IMR-90 (cell line): ENCODE results near the gene ZNF888. TPM values are rescaled to one million over a fixed set of nuclear protein-coding genes. Genes with fewer than 3 reads are reported as not detected.
A peak's percentile ranks its signal among the peaks of the same experiment; 100 is the strongest.

ENCODE experiments used
- ATAC-seq: fragments of 200-7000 bp; cut with Tn5 transposase; 2 replicates; pipeline ENCODE4 v1.9.1; 2020; ENCODE audit warnings: low read depth, mild to moderate bottlenecking, moderate library complexity
- BruUV-seq: library from RNA; stranded (reverse); fragments of 400-500 nt; replicated peaks from 2 replicates; lab custom pipeline; 2021; lab: Mats Ljungman, UMichigan
- CTCF ChIA-PET: fragments of 300-600 bp; formaldehyde crosslinking; extraction: SDS; loops from one replicate; lab custom pipeline; 2021; ENCODE audit warnings: antibody characterized with exemption; lab: Yijun Ruan, JAX
- POLR2A ChIA-PET: fragments of 300-600 bp; sonication (Branson Sonifier 250); formaldehyde crosslinking; loops from one replicate; lab custom pipeline; 2022; ENCODE audit warnings: antibody characterized with exemption; ENCODE audit not compliant: unreplicated experiment; lab: Charles Lee
- DNase-seq: peaks from one replicate; pipeline ENCODE4 v3.0.0; 2013
- H2AFZ ChIP-seq: replicated peaks from 2 replicates; pipeline ENCODE3; 2013; ENCODE audit warnings: low read length, mild to moderate bottlenecking; ENCODE audit not compliant: poor library complexity
- H2AK5ac ChIP-seq: 2 replicates; pipeline ENCODE4 v1.6.1; 2013; ENCODE audit warnings: low read depth, low read length, inconsistent platforms
- H2AK9ac ChIP-seq: replicated peaks from 2 replicates; pipeline ENCODE3; 2013; ENCODE audit warnings: mild to moderate bottlenecking, low read depth, low read length, moderate library complexity; ENCODE audit not compliant: poor library complexity
- H2BK120ac ChIP-seq: 2 replicates; pipeline ENCODE4 v1.6.1; 2013; ENCODE audit warnings: low read depth, low read length, inconsistent platforms
- H2BK15ac ChIP-seq: 3 replicates; pipeline ENCODE4 v1.6.1; 2013; ENCODE audit warnings: low read depth, low read length, inconsistent platforms
- H2BK20ac ChIP-seq: 2 replicates; pipeline ENCODE4 v1.6.1; 2013; ENCODE audit warnings: low read depth, mild to moderate bottlenecking, inconsistent platforms, low read length, moderate library complexity
- H2BK5ac ChIP-seq: 2 replicates; pipeline ENCODE4 v1.6.1; 2013; ENCODE audit warnings: mild to moderate bottlenecking, low read depth, low read length, inconsistent platforms; ENCODE audit not compliant: poor library complexity, severe bottlenecking
- H3K14ac ChIP-seq: replicated peaks from 2 replicates; pipeline ENCODE4 v1.6.1; 2013; ENCODE audit warnings: low read depth, low read length, inconsistent platforms
- H3K18ac ChIP-seq: 2 replicates; pipeline ENCODE4 v1.6.1; 2013; ENCODE audit warnings: low read depth, low read length, control low read depth
- H3K23ac ChIP-seq: 2 replicates; pipeline ENCODE4 v1.6.1; 2013; ENCODE audit warnings: low read depth, low read length, inconsistent platforms
- H3K27ac ChIP-seq: 2 replicates; pipeline ENCODE4 v1.5.1; 2013; ENCODE audit warnings: mild to moderate bottlenecking, control low read depth, low read length; ENCODE audit not compliant: insufficient read depth
- H3K27me3 ChIP-seq: 2 replicates; pipeline ENCODE4 v1.6.1; 2013; ENCODE audit warnings: low read length; ENCODE audit not compliant: control insufficient read depth, insufficient read depth
- H3K36me3 ChIP-seq: 2 replicates; pipeline ENCODE4 v1.6.1; 2013; ENCODE audit warnings: low read length, mixed read lengths; ENCODE audit not compliant: control insufficient read depth, insufficient read depth
- H3K4ac ChIP-seq: 2 replicates; pipeline ENCODE4 v1.6.1; 2013; ENCODE audit warnings: low read depth, low read length, inconsistent platforms
- H3K4me1 ChIP-seq: 2 replicates; pipeline ENCODE4 v1.6.1; 2013; ENCODE audit warnings: low read length, mixed read lengths; ENCODE audit not compliant: control insufficient read depth, insufficient read depth
- H3K4me2 ChIP-seq: 2 replicates; pipeline ENCODE4 v1.6.1; 2013; ENCODE audit warnings: low read depth, mild to moderate bottlenecking, control low read depth, low read length, moderate library complexity
- H3K4me3 ChIP-seq: 2 replicates; pipeline ENCODE4 v1.5.1; 2013; ENCODE audit warnings: low read depth, mild to moderate bottlenecking, control low read depth, low read length, moderate library complexity; ENCODE audit not compliant: insufficient read depth
- H3K56ac ChIP-seq: 2 replicates; pipeline ENCODE4 v1.6.1; 2013; ENCODE audit warnings: low read length, inconsistent platforms; ENCODE audit not compliant: insufficient read depth; ENCODE audit errors: extremely low read depth
- H3K79me1 ChIP-seq, 2 experiments: 2 replicates each; pipeline ENCODE4 v1.6.1; 2013; ENCODE audit warnings: low read length in 2 of 2, inconsistent platforms in 1 of 2, low read depth in 1 of 2
- H3K9ac ChIP-seq: 2 replicates; pipeline ENCODE4 v1.6.1; 2013; ENCODE audit warnings: low read depth, low read length, control low read depth
- H3K9me1 ChIP-seq: 2 replicates; pipeline ENCODE4 v1.6.1; 2013; ENCODE audit warnings: low read length, inconsistent platforms; ENCODE audit not compliant: insufficient read depth
- H3K9me3 ChIP-seq: 2 replicates; pipeline ENCODE4 v1.6.1; 2013; ENCODE audit warnings: low read length; ENCODE audit not compliant: control insufficient read depth, insufficient read depth
- H4K20me1 ChIP-seq: 2 replicates; pipeline ENCODE4 v1.6.1; 2013; ENCODE audit warnings: low read length, inconsistent platforms; ENCODE audit not compliant: insufficient read depth
- H4K5ac ChIP-seq: 2 replicates; pipeline ENCODE4 v1.6.1; 2013; ENCODE audit warnings: mild to moderate bottlenecking, low read depth, low read length, control low read depth
- H4K8ac ChIP-seq, 2 experiments: 2 replicates each; pipeline ENCODE4 v1.6.1; 2013; ENCODE audit warnings: low read depth in 2 of 2, low read length in 2 of 2, control low read depth in 1 of 2, inconsistent platforms in 1 of 2
- H4K91ac ChIP-seq: 2 replicates; pipeline ENCODE4 v1.6.1; 2013; ENCODE audit warnings: low read depth, low read length, inconsistent platforms; ENCODE audit not compliant: insufficient read depth
- CEBPB ChIP-seq: IDR thresholded peaks from 2 replicates; pipeline ENCODE4 v1.6.1; 2012; ENCODE audit warnings: low read depth, low read length, improper control_type of control experiment
- CHD1 ChIP-seq: IDR thresholded peaks from 2 replicates; pipeline ENCODE4 v1.6.1; 2012; ENCODE audit warnings: low read depth, low read length, improper control_type of control experiment
- CTCF ChIP-seq: conservative IDR thresholded peaks from 2 replicates; pipeline ENCODE4 v1.5.1; 2012; ENCODE audit warnings: mild to moderate bottlenecking, low read depth, low read length, improper control_type of control experiment
- ELK1 ChIP-seq: fragments of 150-350 bp; IDR thresholded peaks from 2 replicates; pipeline ENCODE4 v1.6.1; 2016; ENCODE audit warnings: low read depth, mild to moderate bottlenecking, low read length, moderate library complexity, borderline replicate concordance
- FOS ChIP-seq: fragments of 150-350 bp; IDR thresholded peaks from 2 replicates; pipeline ENCODE4 v1.6.1; 2016; ENCODE audit warnings: low read depth, low read length
- MAFK ChIP-seq: IDR thresholded peaks from 2 replicates; pipeline ENCODE4 v1.6.1; 2012; ENCODE audit warnings: low read depth, low read length, improper control_type of control experiment
- MXI1 ChIP-seq: IDR thresholded peaks from 2 replicates; pipeline ENCODE4 v1.6.1; 2012; ENCODE audit warnings: low read depth, mild to moderate bottlenecking, low read length, moderate library complexity, borderline replicate concordance
- NFE2L2 ChIP-seq: fragments of 150-350 bp; IDR thresholded peaks from 2 replicates; pipeline ENCODE4 v1.6.1; 2016; ENCODE audit warnings: low read depth, mild to moderate bottlenecking, low read length
- POLR2A ChIP-seq: IDR thresholded peaks from 2 replicates; pipeline ENCODE4 v1.6.1; 2012; ENCODE audit warnings: mild to moderate bottlenecking, low read depth, low read length
- RFX5 ChIP-seq: IDR thresholded peaks from 2 replicates; pipeline ENCODE4 v1.8.0; 2012; ENCODE audit warnings: low read depth, mild to moderate bottlenecking, low read length, moderate library complexity
- SMC3 ChIP-seq: fragments of 150-350 bp; IDR thresholded peaks from 2 replicates; pipeline ENCODE4 v1.6.1; 2016; ENCODE audit warnings: low read depth, mild to moderate bottlenecking, antibody characterized with exemption, low read length, moderate library complexity
- WGBS, 2 experiments: methylation state at CpG; one replicate each; pipeline versions ENCODE4 v1.1.5 to v1.1.7; 2013; ENCODE audit warnings: missing lambda C conversion rate in 2 of 2; ENCODE audit not compliant: insufficient read length in 1 of 2; ENCODE audit errors: extremely low coverage in 2 of 2; 5-methylcytosine and 5-hydroxymethylcytosine counted together
- dilution Hi-C: fragments of 300-500 bp; cut with HindIII; formaldehyde crosslinking; loops from one replicate; pipeline ENCODE4 v1.14.3; 2018; ENCODE audit warnings: low sequenced_read_pairs; ENCODE audit not compliant: unreplicated experiment
- in situ Hi-C: fragments of 300-500 bp; cut with MboI; formaldehyde crosslinking; loops from 3 replicates; pipeline ENCODE4 v1.14.3; 2019; ENCODE audit warnings: low sequenced_read_pairs, inconsistent platforms, mixed read lengths
- intact Hi-C: fragments of 100-400 bp; cut with micrococcal nuclease; formaldehyde crosslinking; loops from 2 replicates; pipeline ENCODE4 v1.10.0; 2022
- polyA plus RNA-seq, 3 experiments: library from polyadenylated mRNA; depleted of rRNA; stranded (reverse); fragments of >200 nt; gene quantifications; 2 replicates each; pipeline ENCODE4 v1.2.3, GENCODE V29; 2012; ENCODE audit warnings: low replicate concordance in 1 of 3
- total RNA-seq: library from RNA; depleted of rRNA; stranded (reverse); fragments of >200 nt; gene quantifications from 2 replicates; pipeline ENCODE4 v1.2.3, GENCODE V29; 2012

The ZNF888 gene
- total and polyA plus RNA-seq, 2 of the 4 experiments (the other 2 are of a cell fraction), result 0.82 to 6.1 TPM

DNA sequence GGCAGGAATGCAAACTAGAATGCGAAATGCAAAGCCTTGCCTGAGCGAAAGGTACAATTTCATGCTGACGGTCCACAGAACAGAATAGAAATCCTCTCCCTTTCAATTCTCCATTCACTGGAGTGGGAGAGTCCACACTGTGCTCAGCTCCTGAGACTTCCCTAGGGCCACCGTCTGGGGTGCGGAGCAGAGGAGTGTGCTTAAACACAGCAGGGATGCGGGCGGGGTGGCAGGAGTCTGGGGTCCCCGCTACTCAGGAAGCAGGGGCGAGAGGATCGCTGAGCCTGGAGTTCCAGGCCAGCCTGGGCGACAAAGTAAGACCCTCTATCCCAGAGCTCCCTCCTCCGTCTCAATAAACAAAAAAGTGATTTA, 40.0 kb upstream of the ZNF888 start:
- Histone ChIP-seq H2AK9ac (peak overlapping the region; percentile 6), H2AK5ac (no peak overlapping the region), H3K56ac (no peak overlapping the region), H3K9me3 (peaks cover 2% of the 10 kb centered on the region), H2BK5ac (peak overlapping the region; percentile 8), H3K36me3 (peaks cover 5% of the 10 kb centered on the region; the same call in 1 of the 2 replicates), H4K20me1 (no peaks in the 10 kb centered on the region; the same call in 1 of the 2 replicates), H3K14ac (peak overlapping the region; percentile 27; the same call in 1 of the 2 replicates), H3K9me1 (no peaks in the 10 kb centered on the region), H3K79me1 (peaks cover 15 to 25% of the 10 kb centered on the region in 2 experiments), H4K8ac (peak overlapping the region; percentile 13 to 17; a peak in 1 of 4 replicates), H3K23ac (peak overlapping the region; percentile 34; the same call in 1 of the 2 replicates), H3K4ac (0 out of 2 replicates have a peak overlapping the region, but pooled peaks have one; percentile 0), H3K27ac (peak overlapping the region; percentile 30), H3K27me3 (no peaks in the 10 kb centered on the region), H4K91ac (no peak overlapping the region), H2AFZ (peak overlapping the region; percentile 88), H3K4me1 (0 out of 2 replicates have a peak, but pooled peaks cover 2% of the 10 kb centered on the region), H3K4me2 (peak overlapping the region; percentile 79), H2BK20ac (no peak overlapping the region), H2BK120ac (no peak overlapping the region), H3K4me3 (peak overlapping the region; percentile 62), H3K18ac (peak overlapping the region; percentile 14), H4K5ac (0 out of 2 replicates have a peak overlapping the region, but pooled peaks have one; percentile 1), H3K9ac (peak overlapping the region; percentile 72), H2BK15ac (no peak overlapping the region)
- DNase-seq, result no peak
- no TSS peak for BruUV-seq
- 6% methylated on average over 5 of the region's 12 CpGs; no CpG with 5 or more reads in 1 of the 2 experiments for whole genome bisulfite sequencing, 2 experiments
- ATAC-seq, result peak; percentile 46
- TF ChIP-seq CHD1, result no peak
- no peak for TF ChIP-seq MAFK
- no peak for TF ChIP-seq MXI1
- TF ChIP-seq CTCF, result no peak
- no peak for TF ChIP-seq POLR2A
- no peak for TF ChIP-seq ELK1
- TF ChIP-seq SMC3, result no peak
- no peak for TF ChIP-seq FOS
- TF ChIP-seq CEBPB, result no peak
- no peak for TF ChIP-seq NFE2L2
- TF ChIP-seq RFX5, result no peak
- ChIA-PET POLR2A (interaction anchor here (1.0 kb wide), 1 partner anchor 14 kb away, joined by 3 read pairs; no protein-coding TSS in a partner anchor), CTCF (interaction anchor here (0.8 kb wide), 1 partner anchor 1023 kb away, joined by 4 read pairs; no protein-coding TSS in a partner anchor)
- in situ Hi-C loops (no loop called here), intact Hi-C loops (loop anchor here (2.0 to 10.0 kb wide), 3 partner anchors 40 to 222 kb away; partner anchors contain the start of genes ZNF600 and ZNF888), dilution Hi-C loops (no loop called here)
